ENCODE results near the gene RASSF6.

DNA sequence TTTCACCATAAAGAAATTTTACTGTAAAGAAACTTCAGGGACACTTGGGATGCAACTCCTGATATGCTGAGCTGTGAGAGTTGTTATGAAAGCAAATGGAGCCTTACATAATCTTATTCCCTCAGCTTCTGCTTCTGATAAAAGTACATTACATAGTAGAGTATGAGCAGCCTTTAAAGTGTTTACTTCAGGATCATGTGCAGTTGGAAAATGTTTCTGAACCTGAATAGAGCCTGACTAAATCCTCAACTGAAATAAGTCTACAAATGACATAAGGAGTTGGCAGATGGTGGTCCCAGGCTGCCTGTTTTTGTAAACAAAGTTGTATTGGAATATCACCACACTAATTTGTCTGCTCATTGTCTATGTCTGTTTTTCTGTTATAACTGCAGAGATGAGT is 19.3 kb downstream of the RASSF6 start:
- no peak for TF ChIP-seq MYC (IDR thresholded peaks at IDR 0.05; ENCODE audit: low read depth, low read length)
- TF ChIP-seq POLR2A (IDR thresholded peaks at IDR 0.05; ENCODE audit: extremely low read depth, insufficient read length), result no peak
- no peak for TF ChIP-seq CTCF (IDR thresholded peaks at IDR 0.05; ENCODE audit: low read depth, low read length)
